Aorta (tissue), 5 donors: ENCODE data around the gene DOCK8. TPM values are rescaled to one million over a fixed set of nuclear protein-coding genes. Genes with fewer than 3 reads are reported as not detected.
"Not testable (repeated sequence)": the region's sequence is repeated elsewhere in the genome, so short reads cannot be mapped to it uniquely, and the experiment has no call there.

Experiments
- ATAC-seq: fragments of 200-7000 bp; cut with Tn5 transposase; one replicate; pipeline ENCODE4 v1.9.1; 2022; ENCODE audit warnings: moderate library complexity; ENCODE audit not compliant: low FRiP score
- DNase-seq, 2 donors: peaks; one replicate each; pipeline ENCODE4 v3.0.0-alpha.2; 2020
- H3K27ac ChIP-seq, 2 donors: one replicate each; pipeline ENCODE4 v1.5.1; 2013; ENCODE audit warnings: low read length in 2 of 2, mild to moderate bottlenecking in 2 of 2, moderate library complexity in 2 of 2, control low read depth in 1 of 2, inconsistent platforms in 1 of 2, low read depth in 1 of 2
- H3K27me3 ChIP-seq, 2 donors: one replicate each; pipeline ENCODE4 v1.6.1; 2013; ENCODE audit warnings: control low read depth in 1 of 2, low read length in 1 of 2, mild to moderate bottlenecking in 1 of 2, moderate library complexity in 1 of 2; ENCODE audit not compliant: insufficient read depth in 2 of 2, control insufficient read depth in 1 of 2
- H3K36me3 ChIP-seq, 2 donors: one replicate each; pipeline ENCODE4 v1.6.1; 2013; ENCODE audit warnings: control low read depth in 1 of 2, low read length in 1 of 2, mild to moderate bottlenecking in 1 of 2; ENCODE audit not compliant: insufficient read depth in 2 of 2, control insufficient read depth in 1 of 2
- H3K4me1 ChIP-seq, 2 donors: one replicate each; pipeline ENCODE4 v1.6.1; 2013; ENCODE audit warnings: low read length in 2 of 2, control low read depth in 1 of 2, mild to moderate bottlenecking in 1 of 2, moderate library complexity in 1 of 2; ENCODE audit not compliant: insufficient read depth in 2 of 2, control insufficient read depth in 1 of 2
- H3K4me3 ChIP-seq, 2 donors: one replicate each; pipeline ENCODE4 v1.5.1; 2013; ENCODE audit warnings: low read length in 2 of 2, control low read depth in 1 of 2, mild to moderate bottlenecking in 1 of 2
- H3K9me3 ChIP-seq: one replicate; pipeline ENCODE4 v1.6.1; 2013; ENCODE audit warnings: mild to moderate bottlenecking, low read length; ENCODE audit not compliant: control insufficient read depth
- WGBS, 2 donors: extraction: QIAGEN DNeasy Blood & Tissue Kit; methylation state at CpG; one replicate each; pipeline ENCODE4 v1.1.7; 2013; 5-methylcytosine and 5-hydroxymethylcytosine counted together
- intact Hi-C, 2 donors: fragments of 100-400 bp; cut with DNase I; formaldehyde crosslinking; loops; one replicate each; pipeline versions ENCODE4 v1.14.2 to v1.15.0; 2022
- polyA plus RNA-seq, 2 donors: library from polyadenylated mRNA; stranded (reverse); fragments of 200-250 nt; gene quantifications; one replicate each; pipeline ENCODE4 v1.2.3, GENCODE V29; 2013
- total RNA-seq, 2 donors: library from RNA; stranded (reverse); fragmentation: NEBNext Ultra II Directional; extraction: Animal tissue kit (Norgen Biotek cat#: 25700); gene quantifications; one replicate each; pipeline ENCODE4 v1.2.1, GENCODE V29; 2021
- donor health status: healthy with polysubstance abuse.
- donor health status: Bipolar disorder and iron deficiency.
- donor health status: DM: no; HTN: no; CAD: no.
- donor health status: DM: no; HTN: no; CAD: no.
- donor health status: DM: yes; HTN: yes; CAD: no.

DOCK8 gene
- total and polyA plus RNA-seq, 4 donors: 2.0 to 42.8 (median 11.5) TPM

DNA sequence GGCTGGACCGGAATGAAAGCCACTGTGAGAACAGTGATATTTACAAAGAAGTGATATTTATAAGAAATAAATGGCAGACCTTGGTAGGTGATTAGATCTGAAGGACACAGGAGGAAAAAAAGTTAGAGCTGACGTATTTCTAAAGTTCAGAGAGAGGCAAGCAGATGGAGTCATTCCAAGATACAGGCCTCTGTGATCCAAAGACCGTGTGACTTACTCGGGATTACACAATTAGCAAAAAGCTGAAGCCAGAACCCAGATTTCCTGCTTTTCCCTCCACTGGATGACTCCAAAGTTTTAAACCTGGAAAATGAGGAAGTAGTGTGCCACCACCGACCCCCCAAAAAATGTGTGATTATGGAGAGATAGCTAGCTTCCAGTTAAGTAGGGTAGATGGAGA lies 3.1 kb upstream of the DOCK8 start:
- Histone ChIP-seq H3K27ac (no peak overlapping the region), H3K4me1 (no peaks in the 10 kb centered on the region), H3K27me3 (no peaks in the 10 kb centered on the region), H3K4me3 (no peak overlapping the region), H3K36me3 (no peaks in the 10 kb centered on the region), H3K9me3 (peaks cover 2% of the 10 kb centered on the region)
- ATAC-seq (peak; percentile 41), DNase-seq (no peak)
- 34 to 50% methylated on average over 5 of the region's 5 CpGs for WGBS, 2 donors
- intact Hi-C loops: no loop called here

DNA sequence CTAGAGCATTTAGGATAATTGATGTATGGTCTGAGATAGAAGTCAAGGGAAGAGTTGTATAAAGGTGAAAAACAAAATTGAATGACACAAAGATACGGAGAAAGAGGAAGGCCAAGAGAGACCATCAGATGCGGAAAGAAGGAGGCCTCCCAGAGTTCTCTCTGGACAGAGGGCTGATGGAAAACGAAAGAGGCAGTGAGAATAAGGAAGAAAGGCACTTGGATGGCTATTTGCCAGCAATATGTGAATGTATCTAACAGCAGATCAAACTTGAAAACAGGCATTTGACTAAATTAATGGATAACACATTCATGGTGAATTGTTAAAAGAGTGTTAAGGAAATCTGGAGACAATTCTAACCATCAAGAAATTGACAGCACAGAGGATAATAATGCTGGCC lies 2.4 kb upstream of the DOCK8 start:
- no peaks in the 10 kb centered on the region for H3K4me1 ChIP-seq
- no peak overlapping the region for H3K4me3 ChIP-seq
- 85 to 88% methylated on average over 3 of the region's 3 CpGs for WGBS, 2 donors
- no peaks in the 10 kb centered on the region for H3K27me3 ChIP-seq
- DNase-seq: no peak
- H3K9me3 ChIP-seq: no peaks in the 10 kb centered on the region
- no peaks in the 10 kb centered on the region for H3K36me3 ChIP-seq
- no peak overlapping the region for H3K27ac ChIP-seq
- intact Hi-C loops: no loop called here
- ATAC-seq: no peak

DNA sequence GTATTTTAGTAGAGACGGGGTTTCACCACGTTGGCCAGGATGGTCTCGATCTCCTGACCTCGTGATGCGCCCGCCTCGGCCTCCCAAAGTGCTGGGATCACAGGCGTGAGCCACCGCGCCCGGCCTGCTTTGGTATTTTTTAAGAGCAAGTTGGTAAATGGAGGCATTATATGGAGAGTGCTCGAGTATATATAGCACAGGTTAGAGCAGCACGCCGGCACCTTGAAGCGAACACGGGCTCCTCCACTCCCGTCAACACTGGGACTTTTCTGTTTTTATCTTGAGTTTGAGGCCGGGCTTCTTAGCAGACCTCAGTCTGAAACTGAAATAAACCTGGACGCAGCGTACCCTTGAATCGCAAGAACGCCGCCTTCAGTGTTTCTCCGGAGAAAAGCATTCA lies 764 bp upstream of the DOCK8 start:
- ATAC-seq, H3K9me3 ChIP-seq, H3K27me3 ChIP-seq, intact Hi-C loops, H3K36me3 ChIP-seq, H3K4me3 ChIP-seq, H3K4me1 ChIP-seq, DNase-seq, H3K27ac ChIP-seq: not testable (repeated sequence)
- WGBS, 2 donors: 80 to 88% methylated on average over 24 of the region's 24 CpGs

DNA sequence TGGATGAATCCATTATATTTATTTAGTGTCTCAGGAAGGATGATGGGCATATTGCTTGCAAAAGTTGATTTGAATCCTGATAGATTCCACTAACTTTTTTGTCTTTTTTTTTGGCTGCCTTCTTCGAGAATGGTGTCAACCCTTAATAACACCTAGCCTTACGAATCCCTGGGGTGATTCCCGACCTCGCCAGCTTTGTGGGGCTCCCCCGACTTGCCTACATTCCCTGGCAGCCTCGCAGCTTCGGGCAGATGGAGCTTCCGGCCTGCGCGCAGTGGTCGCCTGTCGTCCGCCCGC lies 366 bp upstream of the DOCK8 start:
- intact Hi-C loops: no loop called here
- H3K27me3 ChIP-seq: no peaks in the 10 kb centered on the region
- H3K4me3 ChIP-seq: no peak overlapping the region
- no peaks in the 10 kb centered on the region for H3K9me3 ChIP-seq
- no peak for DNase-seq
- no peaks in the 10 kb centered on the region for H3K36me3 ChIP-seq
- no peaks in the 10 kb centered on the region for H3K4me1 ChIP-seq
- H3K27ac ChIP-seq: no peak overlapping the region
- ATAC-seq: no peak
- 4 to 6% methylated on average over 14 of the region's 14 CpGs for WGBS, 2 donors

DNA sequence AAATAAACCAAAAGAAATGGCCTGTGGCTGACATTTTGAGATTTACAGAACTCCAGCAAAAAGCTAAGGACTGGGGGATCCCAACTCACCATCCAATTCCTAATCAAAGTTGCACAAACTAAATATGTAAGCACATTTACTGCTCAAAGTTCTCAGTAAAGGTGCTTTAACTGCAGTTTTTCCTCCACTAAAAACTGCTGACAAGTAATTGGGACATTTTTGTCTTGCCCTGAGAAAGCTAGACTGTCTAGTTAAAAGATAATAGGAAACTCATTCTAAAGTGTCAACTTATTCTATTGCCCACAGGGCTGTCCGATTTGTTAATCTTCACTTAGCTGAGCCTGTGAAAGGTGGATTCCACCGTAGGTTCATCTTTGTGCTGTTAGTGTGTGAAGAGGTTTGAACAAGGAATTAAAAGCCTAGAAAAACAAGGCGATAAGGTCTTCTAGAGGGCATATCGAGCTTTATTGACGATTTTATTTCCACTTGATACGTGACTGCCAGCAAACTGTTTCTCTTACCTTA lies 1.0 kb downstream of the DOCK8 start:
- H3K4me3 ChIP-seq: no peak overlapping the region
- H3K36me3 ChIP-seq: no peaks in the 10 kb centered on the region
- ATAC-seq (no peak), DNase-seq (no peak)
- H3K27me3 ChIP-seq: no peaks in the 10 kb centered on the region
- H3K4me1 ChIP-seq: no peaks in the 10 kb centered on the region
- intact Hi-C loops: no loop called here
- WGBS, 2 donors: 73 to 84% methylated on average over 6 of the region's 6 CpGs
- no peak overlapping the region for H3K27ac ChIP-seq
- no peaks in the 10 kb centered on the region for H3K9me3 ChIP-seq

DNA sequence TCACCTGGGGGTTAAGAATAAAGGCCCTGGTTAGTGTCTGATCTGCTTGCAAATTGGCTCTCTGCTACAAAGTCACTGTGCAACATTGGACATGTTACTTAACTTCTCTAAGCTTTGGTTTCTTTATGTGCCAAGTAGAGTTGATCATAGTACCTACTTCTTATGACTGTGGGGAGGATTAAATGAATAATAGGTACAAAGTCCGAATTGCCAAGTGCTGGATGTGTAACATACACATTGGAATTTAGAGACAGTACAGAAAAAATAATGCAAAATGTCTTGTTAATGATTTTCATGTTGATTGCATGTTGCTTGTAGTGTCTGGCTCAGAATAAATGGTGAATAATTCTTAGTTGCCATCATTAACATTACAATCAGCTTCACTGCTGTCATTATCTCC lies 2.2 kb downstream of the DOCK8 start:
- Histone ChIP-seq H3K4me3 (no peak overlapping the region), H3K4me1 (no peaks in the 10 kb centered on the region), H3K27me3 (no peaks in the 10 kb centered on the region), H3K36me3 (no peaks in the 10 kb centered on the region), H3K9me3 (no peaks in the 10 kb centered on the region), H3K27ac (no peak overlapping the region)
- intact Hi-C loops: no loop called here
- WGBS, 2 donors: 76 to 89% methylated on average over 1 of the region's 1 CpG
- no peak for ATAC-seq
- no peak for DNase-seq

DNA sequence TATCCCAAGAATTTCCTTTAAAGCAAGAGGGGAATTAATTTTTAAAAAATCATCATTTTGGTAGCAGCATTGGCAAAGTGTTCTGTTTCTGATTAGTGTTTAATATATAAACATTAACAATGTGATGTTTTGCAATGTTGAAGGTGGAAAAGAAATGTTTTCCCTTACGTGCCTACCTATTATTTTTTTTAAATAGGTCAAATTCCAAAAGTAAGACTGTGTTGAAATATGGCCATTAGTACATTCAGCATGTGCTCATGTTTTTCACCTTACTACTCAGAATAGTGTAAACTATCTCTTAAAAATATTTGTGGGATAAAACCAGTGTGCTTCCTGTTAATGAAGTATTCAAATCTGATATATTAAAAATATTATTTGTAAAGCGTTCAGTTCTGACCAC lies 3.3 kb downstream of the DOCK8 start:
- ATAC-seq (no peak), DNase-seq (no peak)
- H3K4me1 ChIP-seq: no peaks in the 10 kb centered on the region
- H3K36me3 ChIP-seq: no peaks in the 10 kb centered on the region
- H3K27ac ChIP-seq: no peak overlapping the region
- WGBS, 2 donors: 72 to 86% methylated on average over 2 of the region's 2 CpGs
- H3K27me3 ChIP-seq: no peaks in the 10 kb centered on the region
- H3K9me3 ChIP-seq: no peaks in the 10 kb centered on the region
- no peak overlapping the region for H3K4me3 ChIP-seq
- intact Hi-C loops: no loop called here

DNA sequence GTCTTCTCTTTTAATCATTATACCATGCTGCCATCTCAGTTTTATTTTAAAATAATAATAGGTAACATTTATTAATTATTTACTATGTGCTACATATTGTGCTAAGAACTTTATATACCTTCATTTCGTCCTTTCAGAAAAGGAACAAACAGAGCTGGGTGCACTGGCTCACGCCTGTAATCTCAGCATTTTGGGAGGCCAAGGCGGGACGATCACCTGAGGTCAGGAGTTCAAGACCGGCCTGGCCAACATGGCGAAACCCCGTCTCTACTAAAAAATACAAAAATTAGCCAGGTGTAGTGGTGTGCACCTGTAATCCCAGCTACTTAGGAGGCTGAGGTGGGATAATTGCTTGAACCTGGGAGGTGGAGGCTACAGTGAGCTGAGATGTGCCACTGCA lies 4.4 kb downstream of the DOCK8 start:
- H3K27ac ChIP-seq, H3K4me1 ChIP-seq, ATAC-seq, H3K9me3 ChIP-seq, H3K27me3 ChIP-seq, H3K36me3 ChIP-seq, H3K4me3 ChIP-seq, intact Hi-C loops, DNase-seq: not testable (repeated sequence)
- 93% methylated on average over 7 of the region's 7 CpGs for WGBS, 2 donors

DNA sequence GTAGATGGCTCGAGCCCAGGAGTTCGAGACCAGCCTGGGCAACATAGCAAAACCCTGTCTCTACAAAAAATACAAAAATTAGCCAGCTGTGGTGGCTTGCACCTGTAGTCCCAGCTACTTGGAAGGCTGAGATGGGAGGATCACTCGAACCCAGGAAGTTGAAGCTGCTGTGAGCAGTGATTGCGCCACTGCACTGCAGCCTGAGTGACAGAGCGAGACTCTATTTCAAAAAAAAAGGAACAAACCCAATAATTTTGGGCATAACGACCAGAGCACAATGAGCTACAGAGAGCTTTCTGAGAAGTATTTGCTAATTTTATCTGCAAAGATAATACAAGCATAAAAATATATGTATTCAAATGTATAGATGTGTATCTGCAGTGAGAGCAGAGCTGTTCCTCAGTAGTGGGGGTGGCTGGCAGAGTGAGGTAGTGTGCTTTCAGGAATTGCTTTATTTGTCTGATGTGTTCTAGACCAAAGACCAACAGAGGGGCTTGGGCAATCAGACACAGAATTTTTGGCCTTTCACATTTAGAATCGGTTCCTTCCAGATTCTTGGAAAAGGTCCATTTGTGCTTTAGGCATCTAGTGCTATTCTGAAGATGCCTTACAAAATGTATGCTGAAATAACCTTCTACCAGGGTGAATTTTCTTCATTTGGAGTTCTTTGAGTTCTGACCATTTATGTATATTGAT lies 5.2 kb downstream of the DOCK8 start:
- DNase-seq (peak in 1 of 2 donors; percentile 52), ATAC-seq (no peak)
- intact Hi-C loops: no loop called here
- 77 to 79% methylated on average over 7 of the region's 7 CpGs for WGBS, 2 donors
- Histone ChIP-seq H3K36me3 (no peaks in the 10 kb centered on the region), H3K9me3 (no peaks in the 10 kb centered on the region), H3K4me3 (no peak overlapping the region), H3K4me1 (no peaks in the 10 kb centered on the region), H3K27ac (no peak overlapping the region), H3K27me3 (no peaks in the 10 kb centered on the region)
